COR-L47 (cell line): ENCODE data around the gene LAYN.
A peak's percentile ranks its signal among the peaks of the same experiment; 100 is the strongest.

Experiments
- DNase-seq: peaks from one replicate; lab custom pipeline; 2025; lab: John Stamatoyannopoulos, UW

LAYN gene

DNA sequence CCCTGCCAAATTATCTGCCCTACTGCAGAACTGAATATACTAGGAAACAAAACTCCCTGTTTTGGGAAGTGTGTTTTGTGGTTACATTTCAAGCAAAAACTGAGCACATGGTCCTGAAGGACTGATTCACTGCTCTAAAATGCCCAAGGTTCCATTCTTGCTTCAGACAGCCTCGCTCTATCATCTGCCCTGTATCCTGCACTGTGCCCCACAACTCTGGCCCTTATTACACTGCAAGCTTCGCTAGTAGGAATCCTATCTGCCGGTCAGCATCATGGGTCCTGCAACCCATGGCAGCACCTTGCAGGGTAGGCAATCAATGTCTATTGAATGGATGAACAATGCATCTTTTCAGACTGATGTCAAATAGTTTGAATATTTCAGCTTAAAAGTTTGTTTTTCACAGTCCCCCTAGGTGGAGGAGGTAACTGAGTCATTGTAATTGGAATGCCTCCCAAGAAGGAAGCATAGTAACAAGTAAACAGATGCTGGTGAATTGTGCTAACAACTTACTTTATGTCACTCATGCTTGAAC is 21.3 kb downstream of the LAYN start:
- no peak for DNase-seq

- no peak for DNase-seq
Observed at GRCh38 chr11:111562692-111563389, 22.3 kb downstream of the LAYN start.

GRCh38 chr11:111565114-111565720 is 24.7 kb downstream of the LAYN start:
- peak; percentile 59 for DNase-seq

DNA sequence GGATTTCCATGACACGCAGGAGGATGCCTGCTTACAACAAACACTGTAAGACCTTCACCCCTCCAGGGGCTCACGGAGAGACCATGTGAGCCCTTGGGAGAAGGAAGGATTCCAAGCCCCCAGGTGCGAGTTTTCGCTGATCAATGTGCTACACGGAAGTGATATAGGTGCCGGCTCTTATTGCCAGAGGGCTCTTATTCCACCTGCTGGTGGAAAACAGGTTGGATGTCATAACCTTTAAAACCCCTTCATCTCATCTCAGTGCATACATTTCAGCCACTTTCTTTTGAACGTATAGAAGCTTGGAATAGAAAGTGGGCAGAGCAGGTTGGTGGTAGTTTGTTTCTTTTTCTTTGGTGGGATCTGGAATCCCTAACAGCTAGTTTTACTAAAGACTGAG is 25.8 kb downstream of the LAYN start:
- DNase-seq, result no peak

DNA sequence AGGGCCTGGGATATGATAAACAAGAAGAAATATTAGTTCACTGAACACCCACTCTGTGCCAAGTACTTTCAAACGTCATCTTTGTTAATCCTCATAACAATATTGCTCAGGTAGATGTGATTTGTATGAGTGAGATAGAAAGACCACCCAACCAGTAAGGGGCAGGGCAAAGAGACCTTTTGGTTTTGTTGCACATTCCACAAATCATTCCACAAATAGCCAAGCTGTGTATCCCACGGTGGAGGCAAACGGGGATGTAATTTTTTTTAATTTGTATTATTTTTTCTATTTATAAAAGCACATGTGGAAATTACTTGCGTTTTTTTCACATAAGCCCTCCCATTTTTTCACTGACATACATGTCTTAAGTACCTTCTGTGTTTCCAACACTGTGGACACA is 29.0 kb downstream of the LAYN start:
- no peak for DNase-seq

DNA sequence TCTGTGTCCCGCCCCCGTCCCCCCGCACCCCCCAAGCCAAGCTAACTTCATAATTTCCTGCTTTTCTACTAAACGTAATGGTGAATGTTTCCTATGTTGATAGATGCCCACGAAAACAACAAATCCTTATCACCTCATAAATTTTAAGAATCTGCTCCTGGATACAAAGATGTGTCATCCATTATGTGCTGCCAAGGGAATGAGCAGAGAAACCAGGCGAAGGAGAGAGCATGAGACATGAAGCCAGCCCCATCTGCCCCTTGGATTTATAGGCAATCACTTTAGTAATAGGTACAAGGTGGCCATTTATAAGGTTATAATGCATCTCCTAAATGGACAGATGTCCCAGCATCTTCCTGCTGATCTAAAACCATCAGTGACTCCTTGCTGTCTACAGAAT is 30.3 kb downstream of the LAYN start:
- DNase-seq, result no peak

DNA sequence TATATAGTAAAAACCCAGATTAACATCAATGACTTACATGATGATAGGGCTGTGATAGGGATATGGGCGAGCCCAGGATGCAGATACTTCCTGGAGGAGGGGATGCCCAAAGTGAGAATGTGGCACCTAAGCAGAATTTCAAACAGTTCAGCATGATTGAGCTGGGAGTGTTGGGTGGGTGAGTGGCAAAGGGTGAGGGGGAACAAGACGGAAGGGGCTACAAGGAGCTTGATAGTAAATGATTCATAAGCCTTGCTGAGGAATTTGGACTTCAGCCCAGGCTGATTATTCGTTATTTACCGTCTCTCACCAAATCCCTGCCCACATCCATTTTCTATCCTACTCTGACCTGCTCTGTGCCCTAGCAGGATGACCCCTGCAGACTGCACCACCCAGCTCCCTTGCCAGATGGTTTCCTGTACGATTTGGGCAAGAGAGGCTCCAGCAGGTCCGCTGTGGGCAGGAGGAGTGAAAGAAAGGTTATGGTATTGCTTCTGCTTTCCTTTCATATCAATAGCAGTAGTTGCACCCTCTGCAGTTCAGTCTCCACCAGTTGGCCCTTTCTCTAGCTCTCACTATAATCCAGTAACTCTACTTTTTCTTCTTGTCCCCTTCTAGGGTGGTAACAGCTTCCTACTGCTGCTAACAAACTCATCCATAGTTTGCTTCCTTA is 31.4 kb downstream of the LAYN start:
- no peak for DNase-seq

DNA sequence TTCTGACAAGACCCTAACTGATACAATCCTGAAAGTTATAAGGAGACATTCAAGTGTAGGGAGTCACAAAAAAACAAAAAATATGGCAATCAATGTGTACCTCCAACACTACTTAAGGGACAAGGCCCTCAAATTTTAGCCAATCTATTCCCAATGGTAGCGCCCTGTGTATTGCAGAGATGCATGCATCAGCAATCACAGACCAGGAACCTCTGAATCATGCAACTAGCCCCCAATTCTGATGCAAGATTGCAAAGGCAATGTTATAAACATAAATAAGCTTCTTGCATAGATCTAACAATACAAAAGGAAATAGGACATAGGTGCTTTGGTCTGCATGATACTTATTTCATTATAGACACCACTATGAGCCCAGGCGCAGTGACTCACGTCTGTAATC is 32.1 kb downstream of the LAYN start:
- no peak for DNase-seq

DNA sequence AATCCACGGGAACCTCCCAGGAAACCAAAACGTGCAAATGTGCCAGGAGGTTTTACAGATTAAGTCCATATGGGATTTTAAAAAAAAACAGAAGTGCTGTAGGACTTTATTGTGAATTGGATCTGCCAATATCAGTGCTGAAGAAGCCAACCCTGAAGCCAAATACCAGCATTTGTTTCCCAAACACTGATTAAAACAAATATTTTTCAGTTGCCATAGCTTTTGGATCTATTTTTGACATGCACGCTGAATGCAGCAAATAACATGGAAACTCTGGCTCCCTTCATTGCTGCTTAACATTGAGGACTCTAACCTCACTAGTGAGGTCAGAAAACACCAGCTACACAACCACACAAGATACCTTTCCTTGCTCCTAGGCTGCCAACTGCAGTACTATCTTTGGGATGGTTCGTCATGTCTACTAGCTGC is 33.3 kb downstream of the LAYN start:
- DNase-seq, result no peak

DNA sequence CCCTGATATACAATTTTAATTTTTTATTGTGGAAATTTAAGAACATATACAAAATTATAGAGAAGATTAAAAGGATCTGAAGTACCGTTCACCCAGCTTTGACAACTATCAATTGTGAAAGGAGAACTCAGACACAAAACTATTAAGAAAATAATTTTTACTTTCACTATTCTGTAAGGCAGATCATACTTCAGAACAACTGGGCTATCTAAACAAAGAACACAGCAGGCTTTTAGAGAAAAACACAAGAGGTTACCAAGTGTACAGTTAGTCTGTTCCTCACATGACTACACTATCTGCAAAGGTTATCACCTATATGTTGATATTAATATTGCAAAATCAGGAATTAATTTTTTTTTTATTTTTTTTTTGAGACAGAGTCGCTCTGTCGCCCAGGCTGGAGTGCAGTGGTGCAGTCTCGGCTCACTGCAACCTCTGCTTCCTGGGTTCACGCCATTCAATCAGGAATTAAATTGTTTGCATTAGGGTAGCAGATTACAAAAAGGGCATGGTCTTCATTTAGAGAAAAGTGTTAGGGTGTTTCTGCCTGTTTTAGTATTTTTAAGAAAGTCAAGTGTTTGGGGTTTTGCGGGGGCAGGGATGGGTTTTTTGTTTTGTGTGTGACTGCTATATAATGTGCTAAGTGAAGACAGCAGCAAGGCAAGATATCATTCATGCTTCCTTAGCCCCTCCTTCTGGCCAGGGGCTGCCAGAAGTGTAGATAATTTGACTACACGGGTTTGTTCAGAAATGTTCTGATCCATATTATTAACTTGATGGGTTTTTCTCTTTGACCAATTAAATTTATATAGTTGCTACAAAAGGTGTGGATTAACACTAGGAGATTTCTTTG is 34.1 kb downstream of the LAYN start:
- no peak for DNase-seq

- DNase-seq, result no peak
Observed at GRCh38 chr11:111575740-111576139, 35.2 kb downstream of the LAYN start.

- DNase-seq, result no peak
Observed at GRCh38 chr11:111577821-111578220, 37.3 kb downstream of the LAYN start.

DNA sequence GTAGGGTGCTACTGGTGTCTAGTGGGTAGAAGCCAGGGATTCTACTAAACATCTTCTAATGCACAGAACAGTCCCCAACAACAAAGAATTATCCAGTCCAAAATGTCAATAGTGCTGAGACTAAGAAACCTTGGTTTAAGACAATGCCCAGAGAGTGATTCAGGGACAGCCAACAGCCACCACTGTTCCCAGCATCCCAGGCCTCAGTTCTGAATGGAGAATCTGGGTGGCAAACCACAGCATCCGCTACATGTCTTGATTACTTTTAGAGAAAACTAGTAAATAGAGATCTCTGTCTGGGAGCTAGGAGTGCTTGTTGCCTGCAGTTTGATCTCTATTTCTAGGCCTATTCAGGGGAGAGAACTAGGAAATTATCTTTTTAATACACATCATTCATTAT is 40.8 kb downstream of the LAYN start:
- no peak for DNase-seq

DNA sequence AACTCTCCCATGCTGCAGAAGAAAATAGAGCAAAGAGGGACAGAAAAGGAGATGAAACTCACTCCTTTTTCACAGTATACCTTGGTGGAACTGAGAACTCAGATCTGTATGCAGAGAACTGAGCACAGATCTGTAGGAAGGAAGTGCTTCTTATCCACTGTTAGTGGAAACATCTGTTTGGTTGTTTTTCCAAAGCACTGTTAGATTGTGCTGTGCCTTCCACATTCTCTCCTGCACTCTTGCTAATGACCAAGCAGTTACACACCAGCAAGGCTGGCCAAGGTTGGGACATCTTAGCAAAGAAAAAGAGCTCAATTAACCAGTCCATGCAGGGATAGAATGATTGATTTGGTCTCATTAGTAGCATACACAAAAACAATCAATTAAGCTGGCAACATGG is 41.6 kb downstream of the LAYN start:
- no peak for DNase-seq

GRCh38 chr11:111582881-111583280 is 42.4 kb downstream of the LAYN start:
- DNase-seq, result no peak

DNA sequence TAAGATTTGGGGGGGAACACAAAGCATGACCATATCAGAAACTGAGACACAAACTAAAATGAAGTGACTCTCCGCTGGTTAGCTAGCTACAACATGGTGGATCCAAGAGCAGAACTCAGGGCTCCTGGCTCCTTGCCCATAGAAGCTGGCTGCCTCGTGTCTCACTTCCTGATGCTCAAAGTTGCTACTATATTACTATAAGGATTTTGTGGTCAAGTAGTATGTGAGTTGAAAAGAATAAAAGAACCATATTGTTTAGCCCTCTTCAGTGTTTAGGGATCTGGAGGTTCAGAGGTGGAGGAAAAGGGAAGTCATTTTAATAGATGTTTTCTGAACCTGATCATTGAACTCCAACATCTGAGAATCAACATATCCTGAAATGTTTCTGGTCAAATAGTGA is 44.9 kb downstream of the LAYN start:
- no peak for DNase-seq

DNA sequence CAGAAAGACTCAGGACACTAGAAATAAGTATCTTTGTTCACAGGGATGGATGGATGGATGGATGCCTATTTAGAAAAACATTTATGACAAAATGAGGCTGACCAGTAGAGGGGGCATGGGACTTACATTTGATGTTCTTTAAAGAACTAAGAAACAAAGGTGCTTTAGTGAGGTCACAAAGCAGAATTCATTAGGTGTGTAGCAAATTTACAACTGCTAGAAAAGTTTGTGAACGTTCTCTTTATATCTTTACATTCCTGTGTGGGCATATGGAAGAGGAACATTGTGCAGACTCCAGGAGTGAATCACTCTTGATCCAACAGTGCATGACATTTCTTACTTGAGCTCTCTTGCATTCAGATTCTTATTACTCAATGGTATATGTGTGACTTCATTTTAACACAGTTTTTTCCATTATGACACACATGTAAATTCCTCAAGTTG is 45.9 kb downstream of the LAYN start:
- peak; percentile 65 for DNase-seq

- DNase-seq, result no peak
Observed at GRCh38 chr11:111589114-111589513, 48.6 kb downstream of the LAYN start.

DNA sequence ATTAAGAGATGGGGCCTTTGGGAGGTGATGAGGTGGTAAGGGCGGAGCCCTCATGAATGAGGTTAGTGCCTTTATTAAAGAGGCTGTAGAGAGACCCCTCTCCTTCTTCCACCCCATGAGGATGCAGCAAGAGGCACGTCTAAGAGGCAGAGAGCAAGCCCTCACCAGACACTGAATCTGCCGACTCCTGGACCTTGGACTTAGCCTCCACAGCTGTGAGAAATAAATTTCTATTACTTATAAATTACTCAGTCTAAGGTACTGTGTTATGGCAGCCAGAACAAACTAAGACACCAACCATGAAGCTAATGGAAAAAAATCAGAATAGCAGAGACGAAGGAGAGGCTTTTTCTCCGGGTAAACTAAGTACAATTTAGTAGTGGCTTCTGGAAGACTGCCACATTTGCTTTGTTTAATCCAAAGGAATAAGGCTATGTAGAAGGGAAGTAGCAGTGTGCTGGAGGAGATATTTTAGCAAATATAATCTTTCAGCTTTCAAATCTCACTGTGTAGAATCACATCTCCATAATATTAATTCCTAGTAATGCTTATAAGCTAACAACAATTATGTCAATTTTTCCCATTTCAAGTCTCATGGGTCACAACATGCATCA is 49.5 kb downstream of the LAYN start:
- DNase-seq, result no peak

DNA sequence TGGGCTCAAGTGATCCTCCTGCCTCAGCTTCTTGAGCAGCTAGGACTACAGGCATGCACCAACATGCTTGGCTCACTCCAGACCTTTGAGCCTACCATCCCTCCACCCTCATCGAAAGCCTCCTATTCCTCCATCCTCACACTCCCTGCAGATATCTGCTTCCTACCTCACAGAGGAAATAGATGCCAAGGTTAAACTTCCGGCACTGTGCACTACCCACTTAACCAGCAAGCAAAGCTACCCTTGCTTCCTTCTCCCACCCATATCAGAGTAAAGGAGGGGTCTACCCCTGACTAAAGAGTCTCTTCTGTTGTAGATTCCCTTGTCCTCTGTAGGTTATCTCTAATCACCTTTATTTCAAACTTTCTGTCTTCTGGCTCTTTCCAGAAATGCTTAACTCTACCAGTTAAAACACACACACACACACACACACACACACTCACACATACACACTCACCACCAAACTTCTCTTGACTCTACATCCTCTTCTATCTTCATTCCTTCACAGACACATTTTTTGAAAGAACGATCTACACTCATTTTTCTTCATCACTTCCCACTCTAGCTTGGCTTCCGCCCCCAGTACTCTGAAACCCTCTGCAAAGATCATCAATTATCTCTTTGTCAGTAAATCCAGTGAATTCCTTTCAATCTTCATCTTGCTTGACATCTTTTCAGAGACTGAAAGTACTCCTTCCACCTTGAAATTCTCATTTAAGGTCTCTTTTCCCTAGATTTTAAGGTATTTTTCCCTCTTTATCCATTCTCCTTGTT is 50.9 kb downstream of the LAYN start:
- DNase-seq, result no peak

DNA sequence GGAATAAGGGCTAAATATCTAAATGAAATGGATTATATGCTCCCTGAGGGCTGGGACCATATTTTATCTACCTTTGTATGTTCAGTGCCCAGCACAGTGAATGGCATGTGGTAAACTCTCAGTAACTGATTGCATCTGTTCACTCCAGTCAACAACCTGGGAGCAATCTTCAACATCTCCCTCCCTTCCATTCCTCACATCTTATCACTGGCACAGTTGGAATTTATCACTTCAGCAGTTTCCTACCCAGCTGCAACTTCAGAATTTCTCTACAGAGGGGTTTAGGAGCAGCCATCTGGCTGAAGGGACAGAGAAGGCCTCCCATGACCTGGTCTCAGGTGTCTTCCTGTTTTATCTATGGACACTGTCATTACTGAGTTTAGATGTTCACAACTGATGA is 52.0 kb downstream of the LAYN start:
- DNase-seq, result no peak
